T-helper 22 cell (primary cell): Measurements from ENCODE around the gene GAR1.
"Not testable (repeated sequence)": the region's sequence is repeated elsewhere in the genome, so short reads cannot be mapped to it uniquely, and the experiment has no call there.

Source experiments
- DNase-seq: peaks from one replicate; pipeline ENCODE4 v3.0.0-alpha.2; 2020; ENCODE audit warnings: low read depth

GAR1 gene

DNA sequence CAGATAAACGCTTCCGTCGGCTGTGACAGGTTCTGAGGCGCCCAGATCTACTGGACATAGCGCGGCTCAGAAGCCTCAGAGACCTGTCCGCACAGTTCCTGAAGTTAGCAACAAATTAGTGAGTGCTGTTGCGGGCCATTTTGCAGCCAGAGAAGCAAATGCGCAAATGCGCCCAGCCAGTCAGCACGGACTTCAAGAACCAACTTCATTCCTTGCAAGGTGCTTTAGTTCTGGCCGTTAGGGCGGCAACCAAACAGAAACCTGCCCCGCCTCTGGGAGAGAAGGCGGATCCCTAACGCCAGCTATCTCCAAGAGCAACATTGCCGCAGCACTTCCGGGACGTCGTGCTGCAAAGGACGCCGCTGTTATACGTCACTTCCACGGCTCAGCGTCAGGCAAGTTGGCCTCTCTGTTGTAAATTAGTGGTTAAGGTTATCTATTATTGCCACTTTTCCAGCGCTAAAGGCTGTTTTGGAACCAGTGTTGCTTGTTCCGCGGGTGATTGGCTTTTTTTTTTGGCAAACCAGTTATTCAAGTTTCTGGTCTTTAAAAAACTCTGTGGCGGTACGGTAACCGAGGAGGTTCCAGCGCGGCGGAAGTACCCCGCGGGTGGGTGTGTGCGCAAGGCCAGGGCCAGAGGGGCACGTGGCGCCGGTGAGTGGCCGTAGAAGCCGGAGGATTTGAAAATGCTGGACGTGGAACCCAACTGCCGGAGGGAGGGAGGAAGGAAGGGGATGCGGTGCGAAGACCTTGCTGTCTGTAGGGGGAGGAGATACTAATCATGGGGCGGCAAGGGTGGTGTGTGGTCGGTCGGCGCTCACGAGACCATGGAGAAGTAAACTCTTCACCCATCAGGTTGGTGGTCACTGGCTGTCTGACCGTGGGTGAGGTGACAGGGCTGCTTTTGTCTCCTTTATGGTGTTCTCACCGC lies at the start of gene GAR1:
TSS of gene GAR1 (plus strand) at position 612 of the 931 bp plus-strand sequence. CDS start 403 bp downstream, outside the sequence.
- DNase-seq, result peak; percentile 85

GRCh38 chr4:109782092-109782491 lies 33.5 kb upstream of the GAR1 start:
- DNase-seq, result not testable (repeated sequence)

GRCh38 chr4:109786846-109787245 lies 28.7 kb upstream of the GAR1 start:
- DNase-seq, result no peak

DNA sequence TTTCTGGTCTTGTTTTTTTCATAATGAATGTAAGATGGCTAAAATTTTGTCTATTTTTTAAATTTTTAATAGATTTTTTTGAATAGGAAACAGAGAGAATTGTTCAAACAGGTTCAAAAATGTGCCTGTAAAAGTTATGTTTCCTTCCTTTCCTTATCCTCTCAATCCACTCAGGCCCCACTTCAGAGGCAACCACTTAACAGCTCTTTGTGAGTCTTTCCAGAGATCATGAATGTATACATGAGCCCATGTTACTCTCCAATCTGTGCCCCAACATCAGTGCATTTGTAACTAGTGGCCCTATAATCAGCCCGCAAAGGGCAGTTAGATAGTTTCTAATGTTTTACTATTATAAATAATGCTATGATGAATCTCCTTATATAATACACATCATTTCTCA lies 27.8 kb upstream of the GAR1 start:
- no peak for DNase-seq

GRCh38 chr4:109795059-109795458 lies 20.5 kb upstream of the GAR1 start:
- no peak for DNase-seq

- DNase-seq, result no peak
Measured at GRCh38 chr4:109798866-109799265, 16.7 kb upstream of the GAR1 start.

- DNase-seq, result no peak
Measured at GRCh38 chr4:109801099-109801789, 14.3 kb upstream of the GAR1 start.

DNA sequence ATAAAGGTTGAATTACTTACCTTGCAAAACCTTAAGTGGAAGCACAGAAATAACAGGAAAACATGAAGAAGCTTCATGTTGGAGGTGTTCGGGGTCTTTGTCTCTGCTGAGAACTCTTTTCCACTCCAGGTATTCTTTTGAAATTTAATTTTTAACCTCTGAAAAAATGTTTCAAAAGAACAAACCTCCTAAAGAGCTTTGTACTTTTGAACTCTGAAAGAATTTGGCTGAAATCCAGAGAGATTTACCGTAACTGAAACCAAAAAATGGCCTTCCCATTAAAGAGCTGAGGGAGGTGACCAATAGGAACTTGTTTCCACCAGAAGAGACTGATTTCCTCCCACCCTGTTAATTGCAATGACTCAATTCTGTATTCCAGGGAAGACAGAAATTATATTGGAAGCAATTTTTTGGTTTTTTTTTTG lies 13.7 kb upstream of the GAR1 start, which contains the start of gene CFI:
TSS of gene CFI (minus strand) at position 105 of the 425 bp plus-strand sequence. CDS start at position 77, 28 bp downstream.
- DNase-seq, result no peak

- DNase-seq, result no peak
Measured at GRCh38 chr4:109803924-109804571, 11.5 kb upstream of the GAR1 start.

- no peak for DNase-seq
Measured at GRCh38 chr4:109809655-109810054, 5.9 kb upstream of the GAR1 start.

DNA sequence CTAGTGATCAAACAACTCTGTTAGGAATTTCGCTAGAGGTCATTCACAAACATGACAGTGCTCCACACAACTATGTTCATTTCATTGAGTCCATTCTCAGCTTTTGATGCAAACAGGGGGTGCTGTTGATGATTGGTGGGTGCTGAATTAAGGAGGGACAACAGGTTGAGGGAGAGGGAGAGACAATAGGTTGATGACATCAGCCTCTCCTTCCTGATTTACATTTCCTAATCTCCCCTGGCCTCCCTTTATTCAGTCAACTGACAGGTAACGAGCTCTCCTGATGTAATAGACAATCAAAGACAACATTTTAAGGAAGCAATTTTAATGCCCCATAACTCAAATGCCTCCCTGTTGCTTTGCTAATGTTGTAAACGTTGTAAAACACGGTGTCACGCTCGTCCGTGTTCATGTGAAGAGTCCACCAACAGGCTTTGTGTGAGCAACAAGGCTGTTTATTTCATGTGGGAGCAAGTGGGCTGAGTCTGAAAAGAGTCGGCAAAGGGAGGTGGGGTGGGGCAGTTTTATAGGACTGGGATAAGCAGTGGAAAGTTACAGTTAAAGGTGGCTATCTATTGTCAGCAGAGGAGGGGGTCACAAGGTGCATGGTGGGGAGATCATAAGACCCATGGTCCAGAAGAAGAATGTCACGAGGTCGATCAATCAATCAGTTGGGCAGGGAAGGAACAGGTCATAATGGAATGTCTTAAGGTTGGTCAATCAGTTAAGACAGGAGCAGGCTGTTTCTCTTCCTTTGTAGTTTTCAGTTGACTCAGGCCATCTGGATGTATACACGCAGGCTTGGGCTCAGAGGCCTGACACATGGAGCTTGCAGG lies 4.8 kb upstream of the GAR1 start:
- no peak for DNase-seq

DNA sequence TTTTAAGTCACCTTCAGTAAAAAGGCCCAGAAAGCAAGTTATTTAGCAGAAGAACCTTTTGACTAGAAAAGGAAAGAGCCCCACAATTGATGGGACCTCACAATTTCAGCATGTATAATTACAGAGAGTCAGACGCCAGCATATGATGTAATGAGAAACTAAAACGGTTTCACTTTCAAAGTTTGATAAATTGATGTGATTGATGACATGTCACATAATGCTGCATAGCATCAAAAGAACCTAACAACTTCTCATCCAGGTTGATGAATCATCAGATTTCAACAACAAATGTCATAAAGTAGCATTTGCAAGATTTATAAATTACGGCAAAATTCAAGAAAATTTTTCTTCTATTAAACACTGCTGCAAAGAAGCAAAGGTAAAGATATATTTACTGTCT lies 3.9 kb upstream of the GAR1 start:
- DNase-seq, result no peak

GRCh38 chr4:109816082-109816442 lies 500 bp downstream of the GAR1 start:
- peak; percentile 20 for DNase-seq

- no peak for DNase-seq
Measured at GRCh38 chr4:109816894-109817293, 1.3 kb downstream of the GAR1 start.

GRCh38 chr4:109818268-109818667 lies 2.7 kb downstream of the GAR1 start:
- no peak for DNase-seq

DNA sequence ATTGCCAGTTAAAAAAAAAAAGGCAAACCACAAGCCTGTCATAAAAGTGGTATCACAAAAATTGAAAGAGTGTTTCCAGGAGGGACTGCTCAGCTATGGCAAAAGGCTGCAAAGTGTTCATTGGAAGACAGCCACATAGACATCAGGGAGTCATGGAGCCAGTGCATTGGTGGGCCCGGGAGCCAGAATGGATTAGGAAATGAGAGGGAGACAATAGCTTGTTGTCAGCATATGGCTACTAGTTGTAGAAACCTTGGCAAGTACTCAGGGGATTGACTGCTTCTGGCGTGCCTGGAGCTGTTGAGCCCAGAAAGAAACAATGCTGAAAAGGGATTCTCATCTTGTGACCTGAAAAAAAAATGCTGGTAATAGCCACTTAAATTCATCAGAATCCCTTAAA lies 5.0 kb downstream of the GAR1 start:
- DNase-seq, result no peak

DNA sequence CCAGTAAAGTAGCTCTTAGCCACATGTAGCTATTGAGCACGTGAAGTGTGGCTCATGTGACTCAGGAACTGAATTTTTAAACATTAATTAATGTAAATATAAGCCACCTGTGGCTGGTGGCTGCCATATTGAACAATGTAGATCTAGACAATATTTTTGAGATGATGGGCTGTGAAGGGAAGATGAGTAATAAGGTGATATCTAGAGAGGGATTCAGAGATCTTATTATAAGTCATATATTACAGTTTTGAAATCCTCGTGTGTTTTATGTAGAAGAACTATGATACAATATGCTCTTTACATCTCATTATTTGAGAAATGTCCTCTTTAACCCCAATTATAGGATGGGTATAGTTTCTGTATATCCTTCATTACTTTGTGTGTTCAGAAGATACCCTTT lies 5.6 kb downstream of the GAR1 start:
- DNase-seq, result no peak

GRCh38 chr4:109826719-109827118 lies 11.2 kb downstream of the GAR1 start:
- no peak for DNase-seq

DNA sequence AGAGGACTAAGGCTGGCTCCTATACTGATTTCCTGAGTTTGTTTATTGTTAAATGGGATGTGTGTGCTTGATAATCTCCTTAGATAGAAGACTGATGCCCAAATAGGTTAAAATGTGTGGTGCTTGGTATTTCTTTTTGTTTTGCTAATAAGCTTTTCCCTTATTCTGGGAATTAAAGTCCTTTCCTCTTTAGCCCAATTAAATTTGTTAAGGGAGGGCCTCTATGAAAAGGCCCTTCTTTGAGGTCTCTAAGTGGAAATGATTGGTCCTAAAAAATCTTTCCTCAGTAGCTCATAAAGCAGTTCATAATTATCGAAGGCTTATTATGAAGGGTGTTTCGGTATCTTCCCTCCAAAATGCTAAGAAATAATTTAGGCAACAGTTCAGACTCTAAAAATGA lies 12.1 kb downstream of the GAR1 start, which contains the start of gene RRH:
TSS of gene RRH (plus strand) at position 301 of the 400 bp plus-strand sequence. CDS start at position 357, 56 bp downstream.
- no peak for DNase-seq

- no peak for DNase-seq
Measured at GRCh38 chr4:109833756-109834155, 18.2 kb downstream of the GAR1 start.

- DNase-seq, result no peak
Measured at GRCh38 chr4:109836985-109837384, 21.4 kb downstream of the GAR1 start.
